ENCODE measurements around the gene OPHN1. TPM values are rescaled to one million over a fixed set of nuclear protein-coding genes. Genes with fewer than 3 reads are reported as not detected.

The OPHN1 gene
- total and polyA plus RNA-seq, 3 experiments from 2014 or later, result 0.20 TPM; not detected in 2

DNA sequence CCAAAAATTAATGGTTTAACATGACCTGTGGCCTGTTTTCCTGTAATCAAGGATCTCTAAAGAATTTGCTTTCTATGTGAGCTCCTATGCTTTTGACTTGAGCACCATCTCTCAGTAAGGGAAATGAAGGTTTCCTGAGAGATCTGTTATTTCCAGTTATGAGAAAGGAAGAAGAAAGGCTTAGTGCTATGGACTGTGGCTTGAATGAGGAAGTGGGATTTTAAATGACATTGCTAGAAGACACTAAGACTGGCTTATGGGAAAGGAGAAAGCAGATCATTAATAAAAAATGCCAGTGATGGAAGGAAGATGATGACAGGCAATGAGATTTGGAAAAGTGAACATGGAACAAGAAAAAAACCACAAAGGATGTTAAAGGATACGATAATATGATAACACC is 285.4 kb downstream of the OPHN1 start:
- Histone ChIP-seq H3K4me3 (ENCODE audit: low read length) (no peak overlapping the region), H3K9me3 (ENCODE audit: low read length) (no peaks in the 10 kb centered on the region), H3K36me3 (ENCODE audit: insufficient read depth, low read length) (no peaks in the 10 kb centered on the region), H3K27ac (ENCODE audit: low read depth, low read length) (no peak overlapping the region), H3K27me3 (ENCODE audit: insufficient read depth, low read length, poor library complexity, severe bottlenecking) (no peaks in the 10 kb centered on the region), H3K4me1 (ENCODE audit: insufficient read depth, low read length) (no peaks in the 10 kb centered on the region)
- DNase-seq, result no peak
- H3K27me3 Mint-ChIP-seq, result peaks cover 0 to 11% of the 10 kb centered on the region in 2 donors
- CTCF ChIA-PET, result no interaction called here
- H3K4me3 Mint-ChIP-seq, result no peak overlapping the region
- POLR2A ChIA-PET, result no interaction called here
- H3K36me3 Mint-ChIP-seq, result no peaks in the 10 kb centered on the region
- no peaks in the 10 kb centered on the region for H3K9me3 Mint-ChIP-seq
- H3K4me1 Mint-ChIP-seq, result no peaks in the 10 kb centered on the region
- H3K27ac Mint-ChIP-seq, result no peak overlapping the region

DNA sequence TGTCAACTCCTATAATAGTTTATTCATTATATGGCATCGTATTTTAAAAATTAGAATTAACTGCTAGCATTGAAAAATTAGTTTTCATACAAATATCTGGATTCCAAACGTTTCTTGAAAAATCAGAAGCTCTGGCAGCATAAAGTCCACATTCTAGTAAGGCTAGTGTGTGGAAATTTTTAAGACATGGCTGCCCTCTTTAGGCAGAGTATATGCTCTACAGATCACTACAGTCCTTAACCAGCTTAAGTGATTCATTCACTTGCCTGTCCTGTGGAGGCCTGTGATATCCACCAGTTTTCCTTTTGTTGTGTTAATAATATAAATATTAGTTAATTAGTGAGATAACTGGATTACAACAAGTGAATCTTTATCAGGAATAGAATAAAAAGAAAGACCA is 287.2 kb downstream of the OPHN1 start:
- H3K36me3 Mint-ChIP-seq, result no peaks in the 10 kb centered on the region
- no peaks in the 10 kb centered on the region for H3K9me3 Mint-ChIP-seq
- no peak overlapping the region for H3K27ac ChIP-seq (ENCODE audit: low read depth, low read length)
- no peak overlapping the region for H3K4me3 ChIP-seq (ENCODE audit: low read length)
- no peaks in the 10 kb centered on the region for H3K36me3 ChIP-seq (ENCODE audit: insufficient read depth, low read length)
- no peak for DNase-seq
- no peaks in the 10 kb centered on the region for H3K4me1 ChIP-seq (ENCODE audit: insufficient read depth, low read length)
- H3K4me1 Mint-ChIP-seq, result no peaks in the 10 kb centered on the region
- peaks cover 0 to 2% of the 10 kb centered on the region in 2 donors for H3K27me3 Mint-ChIP-seq
- no peaks in the 10 kb centered on the region for H3K27me3 ChIP-seq (ENCODE audit: insufficient read depth, low read length, poor library complexity, severe bottlenecking)
- no peaks in the 10 kb centered on the region for H3K9me3 ChIP-seq (ENCODE audit: low read length)
- ChIA-PET POLR2A (no interaction called here), CTCF (no interaction called here)
- no peak overlapping the region for H3K4me3 Mint-ChIP-seq
- no peak overlapping the region for H3K27ac Mint-ChIP-seq

DNA sequence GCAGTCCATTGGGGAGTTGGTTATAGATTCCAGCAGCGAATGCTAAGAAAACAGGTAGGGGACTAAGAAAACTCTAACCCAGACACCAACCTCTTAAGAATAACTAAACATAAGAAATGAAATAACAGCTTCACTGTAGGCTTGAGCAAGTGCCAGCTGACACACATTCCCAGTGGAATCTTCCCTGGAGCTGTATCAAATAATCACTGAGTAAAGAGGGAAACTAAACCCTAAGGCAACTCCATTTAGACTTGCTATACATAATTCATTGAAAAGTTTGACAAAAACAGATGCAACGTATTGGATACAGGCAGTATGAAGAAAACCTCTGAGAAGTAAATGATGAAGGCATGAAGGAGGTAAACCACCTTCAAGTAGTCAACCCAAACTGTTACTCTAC is 293.5 kb downstream of the OPHN1 start:
- Mint-ChIP-seq H3K27me3 (peaks cover 0 to 2% of the 10 kb centered on the region in 2 donors), H3K27ac (no peak overlapping the region), H3K9me3 (no peaks in the 10 kb centered on the region), H3K4me1 (no peaks in the 10 kb centered on the region), H3K36me3 (no peaks in the 10 kb centered on the region), H3K4me3 (no peak overlapping the region)
- Histone ChIP-seq H3K27me3 (ENCODE audit: insufficient read depth, low read length, poor library complexity, severe bottlenecking) (no peaks in the 10 kb centered on the region), H3K4me1 (ENCODE audit: insufficient read depth, low read length) (no peaks in the 10 kb centered on the region), H3K27ac (ENCODE audit: low read depth, low read length) (no peak overlapping the region), H3K9me3 (ENCODE audit: low read length) (no peaks in the 10 kb centered on the region), H3K36me3 (ENCODE audit: insufficient read depth, low read length) (no peaks in the 10 kb centered on the region), H3K4me3 (ENCODE audit: low read length) (no peak overlapping the region)
- DNase-seq, result no peak
- CTCF ChIA-PET, result no interaction called here
- POLR2A ChIA-PET, result no interaction called here

DNA sequence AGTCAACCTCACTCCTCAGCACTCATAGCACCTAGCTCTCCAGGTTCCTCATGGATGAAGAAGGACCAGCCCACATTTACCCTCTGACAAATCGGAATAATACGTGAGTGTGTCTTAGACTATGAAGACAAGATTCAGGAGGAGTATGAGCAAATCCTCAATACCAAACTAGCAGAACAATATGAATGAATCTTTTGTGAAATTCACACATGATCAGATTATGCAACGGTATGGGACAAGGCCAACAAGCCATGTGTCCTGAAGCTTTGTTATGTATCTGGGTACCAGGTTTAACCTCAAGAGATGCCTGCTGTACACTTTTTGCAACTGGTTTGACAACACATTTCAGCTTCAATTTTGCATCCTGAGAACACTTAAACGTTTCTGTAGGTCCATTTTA is 300.1 kb downstream of the OPHN1 start:
- POLR2A ChIA-PET, result no interaction called here
- H3K4me1 ChIP-seq (ENCODE audit: insufficient read depth, low read length), result no peaks in the 10 kb centered on the region
- no peaks in the 10 kb centered on the region for H3K27me3 ChIP-seq (ENCODE audit: insufficient read depth, low read length, poor library complexity, severe bottlenecking)
- no peak overlapping the region for H3K27ac ChIP-seq (ENCODE audit: low read depth, low read length)
- no peaks in the 10 kb centered on the region for H3K36me3 ChIP-seq (ENCODE audit: insufficient read depth, low read length)
- H3K36me3 Mint-ChIP-seq, result no peaks in the 10 kb centered on the region
- no peak overlapping the region for H3K4me3 ChIP-seq (ENCODE audit: low read length)
- H3K9me3 ChIP-seq (ENCODE audit: low read length), result no peaks in the 10 kb centered on the region
- no peak overlapping the region for H3K4me3 Mint-ChIP-seq
- H3K9me3 Mint-ChIP-seq, result no peaks in the 10 kb centered on the region
- H3K4me1 Mint-ChIP-seq, result no peaks in the 10 kb centered on the region
- CTCF ChIA-PET, result no interaction called here
- H3K27me3 Mint-ChIP-seq, result no peaks in the 10 kb centered on the region
- DNase-seq, result no peak
- no peak overlapping the region for H3K27ac Mint-ChIP-seq

DNA sequence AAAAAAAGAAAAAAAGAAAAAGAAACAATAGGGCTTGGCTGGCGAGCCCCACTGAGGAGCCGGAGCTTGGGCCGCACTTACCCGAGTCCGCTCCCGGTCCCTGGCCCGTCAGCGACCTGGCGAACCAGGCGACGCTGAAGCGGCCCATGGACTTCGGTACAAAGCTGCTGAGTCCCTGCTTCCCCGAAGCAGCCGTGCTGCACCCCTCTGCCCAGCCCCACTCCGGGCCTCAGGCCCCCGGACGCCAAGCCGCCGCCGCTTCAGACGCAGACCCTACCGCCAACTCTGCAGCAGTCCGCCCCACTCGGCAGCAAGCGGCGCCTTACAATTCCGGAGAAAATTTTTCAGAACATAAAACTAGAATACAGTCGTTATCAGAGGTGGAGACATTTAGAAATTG is 300.5 kb downstream of the OPHN1 start:
- H3K27me3 Mint-ChIP-seq, result no peaks in the 10 kb centered on the region
- no peaks in the 10 kb centered on the region for H3K4me1 ChIP-seq (ENCODE audit: insufficient read depth, low read length)
- no peaks in the 10 kb centered on the region for H3K4me1 Mint-ChIP-seq
- H3K27me3 ChIP-seq (ENCODE audit: insufficient read depth, low read length, poor library complexity, severe bottlenecking), result no peaks in the 10 kb centered on the region
- H3K36me3 ChIP-seq (ENCODE audit: insufficient read depth, low read length), result no peaks in the 10 kb centered on the region
- POLR2A ChIA-PET, result no interaction called here
- no peak overlapping the region for H3K4me3 ChIP-seq (ENCODE audit: low read length)
- no peaks in the 10 kb centered on the region for H3K36me3 Mint-ChIP-seq
- no peak for DNase-seq
- no peak overlapping the region for H3K4me3 Mint-ChIP-seq
- H3K9me3 ChIP-seq (ENCODE audit: low read length), result no peaks in the 10 kb centered on the region
- no peak overlapping the region for H3K27ac ChIP-seq (ENCODE audit: low read depth, low read length)
- CTCF ChIA-PET, result no interaction called here
- no peak overlapping the region for H3K27ac Mint-ChIP-seq
- no peaks in the 10 kb centered on the region for H3K9me3 Mint-ChIP-seq

DNA sequence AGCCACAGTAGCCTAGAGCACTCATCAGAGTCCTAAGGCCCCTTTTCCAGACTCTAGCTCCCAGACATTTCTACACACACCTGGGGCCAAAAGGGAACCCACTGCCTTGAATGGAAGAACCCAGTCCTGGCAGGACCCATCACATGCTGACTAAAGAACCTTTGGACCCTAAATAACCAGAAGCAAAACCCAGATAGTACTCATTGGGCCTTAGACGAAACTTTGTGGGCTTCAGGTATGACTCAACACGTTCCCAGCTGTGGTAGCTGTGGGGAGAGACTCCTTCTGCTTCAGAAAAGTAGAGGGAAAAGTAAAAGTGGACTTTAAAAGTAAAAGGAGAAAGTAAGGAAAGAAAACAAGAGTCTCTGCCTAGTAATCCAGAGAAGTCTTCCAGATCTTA is 311.5 kb downstream of the OPHN1 start:
- Mint-ChIP-seq H3K27ac (no peak overlapping the region), H3K36me3 (no peaks in the 10 kb centered on the region), H3K27me3 (peaks cover 0 to 2% of the 10 kb centered on the region in 2 donors), H3K9me3 (no peaks in the 10 kb centered on the region), H3K4me1 (no peaks in the 10 kb centered on the region), H3K4me3 (no peak overlapping the region)
- Histone ChIP-seq H3K4me3 (ENCODE audit: low read length) (no peak overlapping the region), H3K9me3 (ENCODE audit: low read length) (no peaks in the 10 kb centered on the region), H3K4me1 (ENCODE audit: insufficient read depth, low read length) (no peaks in the 10 kb centered on the region), H3K36me3 (ENCODE audit: insufficient read depth, low read length) (no peaks in the 10 kb centered on the region), H3K27ac (ENCODE audit: low read depth, low read length) (no peak overlapping the region), H3K27me3 (ENCODE audit: insufficient read depth, low read length, poor library complexity, severe bottlenecking) (no peaks in the 10 kb centered on the region)
- CTCF ChIA-PET, result no interaction called here
- POLR2A ChIA-PET, result no interaction called here
- DNase-seq, result no peak

DNA sequence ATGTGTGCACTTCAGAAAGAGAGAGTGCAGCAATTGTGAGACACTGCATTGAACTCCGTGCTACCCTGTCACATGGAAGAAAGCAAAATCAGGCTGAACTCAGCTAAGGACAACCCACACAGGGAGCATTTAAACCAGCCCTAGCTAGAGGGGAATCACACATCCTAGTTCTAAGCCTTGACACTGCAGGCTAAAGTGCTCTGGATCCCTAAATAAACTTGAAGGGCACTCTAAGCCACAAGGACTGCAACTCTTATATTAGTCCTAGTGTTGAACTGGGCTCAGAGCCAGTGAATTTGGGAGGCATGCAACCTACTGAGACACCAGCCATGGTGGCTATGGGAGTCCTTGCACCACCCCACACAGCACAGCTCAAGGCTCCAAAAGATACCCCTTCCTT is 311.9 kb downstream of the OPHN1 start:
- Histone ChIP-seq H3K36me3 (ENCODE audit: insufficient read depth, low read length) (no peaks in the 10 kb centered on the region), H3K27ac (ENCODE audit: low read depth, low read length) (no peak overlapping the region), H3K4me1 (ENCODE audit: insufficient read depth, low read length) (no peaks in the 10 kb centered on the region), H3K9me3 (ENCODE audit: low read length) (no peaks in the 10 kb centered on the region), H3K27me3 (ENCODE audit: insufficient read depth, low read length, poor library complexity, severe bottlenecking) (no peaks in the 10 kb centered on the region), H3K4me3 (ENCODE audit: low read length) (no peak overlapping the region)
- no peak overlapping the region for H3K4me3 Mint-ChIP-seq
- H3K9me3 Mint-ChIP-seq, result no peaks in the 10 kb centered on the region
- H3K36me3 Mint-ChIP-seq, result no peaks in the 10 kb centered on the region
- no peak overlapping the region for H3K27ac Mint-ChIP-seq
- ChIA-PET CTCF (no interaction called here), POLR2A (no interaction called here)
- H3K4me1 Mint-ChIP-seq, result no peaks in the 10 kb centered on the region
- peaks cover 0 to 2% of the 10 kb centered on the region in 2 donors for H3K27me3 Mint-ChIP-seq
- no peak for DNase-seq

DNA sequence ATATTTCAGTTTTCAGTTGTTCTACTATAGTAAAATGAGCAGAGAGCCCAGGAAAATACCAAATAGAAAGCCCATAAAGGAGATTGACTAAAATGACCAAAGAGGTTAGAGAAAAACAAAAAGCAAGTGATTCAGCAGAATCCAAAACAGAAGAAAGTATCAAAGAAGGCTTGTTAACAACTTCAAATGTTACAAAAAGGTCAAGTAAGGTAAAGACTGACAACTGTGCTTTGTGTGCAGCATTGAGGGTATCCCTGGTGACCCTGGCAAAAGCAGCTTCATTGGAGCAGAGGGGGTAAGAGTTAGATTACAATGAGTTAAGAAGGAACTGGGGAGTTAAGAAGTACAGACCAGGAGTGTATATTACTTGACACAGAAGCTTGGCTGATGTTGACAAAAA is 317.9 kb downstream of the OPHN1 start:
- no peak overlapping the region for H3K27ac Mint-ChIP-seq
- no peak overlapping the region for H3K4me3 Mint-ChIP-seq
- H3K4me1 ChIP-seq (ENCODE audit: insufficient read depth, low read length), result no peaks in the 10 kb centered on the region
- no peak overlapping the region for H3K4me3 ChIP-seq (ENCODE audit: low read length)
- no peaks in the 10 kb centered on the region for H3K36me3 ChIP-seq (ENCODE audit: insufficient read depth, low read length)
- peaks cover 0 to 5% of the 10 kb centered on the region in 2 donors for H3K27me3 Mint-ChIP-seq
- no peaks in the 10 kb centered on the region for H3K36me3 Mint-ChIP-seq
- H3K9me3 ChIP-seq (ENCODE audit: low read length), result no peaks in the 10 kb centered on the region
- H3K27me3 ChIP-seq (ENCODE audit: insufficient read depth, low read length, poor library complexity, severe bottlenecking), result no peaks in the 10 kb centered on the region
- no peak for DNase-seq
- POLR2A ChIA-PET, result no interaction called here
- no peaks in the 10 kb centered on the region for H3K9me3 Mint-ChIP-seq
- CTCF ChIA-PET, result no interaction called here
- no peaks in the 10 kb centered on the region for H3K4me1 Mint-ChIP-seq
- H3K27ac ChIP-seq (ENCODE audit: low read depth, low read length), result no peak overlapping the region

DNA sequence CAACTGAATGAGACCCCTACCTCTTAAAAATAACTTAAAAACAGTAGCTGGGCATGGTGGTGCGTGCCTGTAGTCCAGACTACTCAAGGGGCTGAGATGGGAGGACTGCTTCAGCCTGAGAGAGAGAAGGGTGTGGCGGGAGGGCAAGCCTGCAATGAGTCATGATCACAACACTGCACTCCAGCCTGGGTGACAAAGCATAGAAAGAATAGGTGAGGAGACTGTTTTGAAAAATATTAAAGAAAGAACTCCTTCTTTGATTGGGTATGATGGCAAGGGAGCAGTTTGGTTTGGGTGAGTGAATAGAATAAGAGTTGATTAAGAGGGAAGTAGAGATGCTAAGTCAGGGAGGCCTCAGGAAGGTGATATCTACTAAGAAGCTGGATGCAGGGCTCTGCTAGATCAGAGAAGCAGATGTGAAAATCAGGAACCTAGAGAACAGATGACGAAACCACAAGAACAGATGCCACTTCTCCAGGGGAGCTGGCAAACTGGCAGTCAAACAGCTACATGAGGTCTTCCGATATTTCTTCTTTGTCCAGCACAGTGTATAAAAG is 318.6 kb downstream of the OPHN1 start:
- Histone ChIP-seq H3K4me3 (ENCODE audit: low read length) (no peak overlapping the region), H3K27ac (ENCODE audit: low read depth, low read length) (no peak overlapping the region), H3K9me3 (ENCODE audit: low read length) (no peaks in the 10 kb centered on the region), H3K36me3 (ENCODE audit: insufficient read depth, low read length) (no peaks in the 10 kb centered on the region), H3K27me3 (ENCODE audit: insufficient read depth, low read length, poor library complexity, severe bottlenecking) (no peaks in the 10 kb centered on the region), H3K4me1 (ENCODE audit: insufficient read depth, low read length) (no peaks in the 10 kb centered on the region)
- ChIA-PET POLR2A (no interaction called here), CTCF (no interaction called here)
- Mint-ChIP-seq H3K9me3 (peaks cover 0 to 2% (median 0%) of the 10 kb centered on the region in 5 donors), H3K36me3 (no peaks in the 10 kb centered on the region), H3K4me1 (no peaks in the 10 kb centered on the region), H3K27me3 (peaks cover 0 to 6% of the 10 kb centered on the region in 2 donors), H3K27ac (no peak overlapping the region), H3K4me3 (peak overlapping the region in 1 of 7 donors; percentile 52)
- DNase-seq, result no peak

Data from CD8-positive, alpha-beta memory T cell (primary cell).